A549 treated with Hydrocortisone at 1 μM for 4 hours (cell line): Measurements from ENCODE around the gene CARD18. TPM values are rescaled to one million over a fixed set of nuclear protein-coding genes. Genes with fewer than 3 reads are reported as not detected.

Source experiments
- total RNA-seq: library from RNA; stranded (reverse); fragments of 200-300 nt; extraction: Qiagen RNA extraction; gene quantifications from 5 replicates; pipeline ENCODE4 v1.2.3, GENCODE V29; 2022

Gene CARD18, protein sequence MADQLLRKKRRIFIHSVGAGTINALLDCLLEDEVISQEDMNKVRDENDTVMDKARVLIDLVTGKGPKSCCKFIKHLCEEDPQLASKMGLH
- not detected in 5 replicates for total RNA-seq

DNA sequence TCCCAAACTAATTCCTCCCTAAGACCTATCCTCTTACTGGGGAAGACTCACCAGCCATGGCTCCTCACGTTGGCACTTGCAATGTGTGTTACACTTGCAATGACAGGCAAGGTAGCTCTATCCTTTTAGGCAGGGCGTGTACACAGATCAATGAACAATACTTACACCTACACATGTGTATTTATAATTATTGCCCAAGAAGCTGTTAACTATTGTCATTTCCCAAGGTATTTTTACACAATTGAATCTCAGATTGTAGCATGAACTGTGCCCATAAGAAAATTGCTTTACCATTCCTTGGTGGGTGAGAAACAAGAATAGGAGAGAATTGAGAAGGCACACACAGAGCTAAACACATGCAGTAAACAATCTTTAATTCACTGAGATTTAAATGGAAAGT is at the start of gene CARD18:
Gene CARD18, minus strand, starts transcription at position 101 of the 400 bp plus-strand sequence. Its CDS starts 43 bp downstream, at position 58.

Other genes starting within 250 kb of the CARD18 start
- gene CASP12, start 241.3 kb downstream of the CARD18 start, total RNA-seq, result not detected in 5 replicates
- gene CASP4, start 171.2 kb downstream of the CARD18 start, total RNA-seq, result 3.8 to 5.7 TPM (median 5.0 TPM) in 5 replicates
- not detected in 5 replicates for gene CASP5, start 116.6 kb downstream of the CARD18 start, total RNA-seq
- 0.22 to 0.47 TPM (median 0.37 TPM) in 4 of 5 replicates, not detected in the other for gene CASP1, start 104.6 kb downstream of the CARD18 start, total RNA-seq
- gene CARD16, start 94.4 kb downstream of the CARD18 start, total RNA-seq, result 0.15 to 0.25 TPM in 2 of 5 replicates, not detected in the others